Thoracic aorta (tissue), 2 donors: ENCODE results near the gene RSAD2. TPM values are rescaled to one million over a fixed set of nuclear protein-coding genes. Genes with fewer than 3 reads are reported as not detected.
A peak's percentile ranks its signal among the peaks of the same experiment; 100 is the strongest.

ENCODE experiments used
- ATAC-seq: fragments of 150-250 bp; one replicate; pipeline ENCODE4 v1.8.0; 2017; ENCODE audit warnings: low read depth; ENCODE audit not compliant: insufficient number of reproducible peaks, low FRiP score
- DNase-seq: peaks from one replicate; pipeline ENCODE4 v3.0.0-alpha.2; 2020; ENCODE audit warnings: low spot score
- H3K27ac ChIP-seq, 2 donors: fragments of 200-600 bp; sonication (generic); 1 replicate in 1 of 2; 2 replicates in 1 of 2; pipeline ENCODE4 v1.5.1; 2016; ENCODE audit warnings: mild to moderate bottlenecking in 2 of 2, moderate library complexity in 2 of 2
- H3K27me3 ChIP-seq: fragments of 200-600 bp; sonication (generic); replicated peaks from 2 replicates; pipeline ENCODE4 v1.6.0; 2016; ENCODE audit warnings: mild to moderate bottlenecking; ENCODE audit not compliant: insufficient read depth
- H3K36me3 ChIP-seq: fragments of 200-600 bp; sonication (generic); one replicate; pipeline ENCODE4 v1.5.1; 2016
- H3K4me1 ChIP-seq, 2 donors: fragments of 200-600 bp; sonication (generic); 1 replicate in 1 of 2; 2 replicates in 1 of 2; pipeline versions ENCODE4 v1.5.1 to v1.6.0; 2016; ENCODE audit warnings: low read depth in 2 of 2, mild to moderate bottlenecking in 1 of 2; ENCODE audit not compliant: control insufficient read depth in 1 of 2
- H3K4me3 ChIP-seq: fragments of 200-600 bp; sonication (generic); 2 replicates; pipeline ENCODE4 v1.5.1; 2016; ENCODE audit warnings: mild to moderate bottlenecking
- H3K9me3 ChIP-seq: fragments of 200-600 bp; sonication (generic); 2 replicates; pipeline ENCODE4 v1.5.1; 2016
- total RNA-seq, 2 donors: library from RNA; depleted of rRNA; stranded (reverse); fragments of >200 nt; gene quantifications; one replicate each; pipeline versions ENCODE4 v1.1.0 to v1.2.3, GENCODE V29; 2016
- TF ChIP-seq, protein P1 (sequence below): fragments of 200-600 bp; sonication (generic); IDR thresholded peaks from one replicate; pipeline ENCODE4 v1.5.1; 2019; ENCODE audit warnings: antibody characterized with exemption

Gene RSAD2
- total RNA-seq, 2 donors from 2014 or later, result 11.3 to 11.8 TPM

DNA sequence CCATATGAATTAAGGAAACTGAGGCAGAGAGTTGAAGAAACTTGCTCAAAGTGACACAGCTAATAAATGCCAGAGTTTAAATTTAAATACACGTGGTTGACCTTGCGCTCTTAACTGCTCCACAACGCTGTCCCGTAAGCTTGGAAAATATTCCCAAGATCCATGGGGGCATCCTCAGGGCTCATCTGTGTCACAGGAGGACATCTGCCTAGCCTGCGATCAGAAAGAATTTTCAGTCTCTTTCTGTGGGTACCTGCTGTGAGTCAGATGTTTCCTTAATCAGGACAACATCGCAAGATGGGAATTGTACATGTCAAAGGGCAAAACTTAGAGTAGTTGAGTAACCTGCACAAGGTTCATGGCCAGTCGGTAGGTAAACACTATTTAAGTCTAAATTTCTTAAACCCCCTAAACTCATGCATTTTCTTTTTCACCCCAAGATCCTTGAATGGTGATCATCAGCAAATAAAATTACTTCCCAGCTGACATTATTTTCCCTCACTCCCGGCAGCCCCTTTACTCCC is 13.3 kb upstream of the RSAD2 start:
- no peak overlapping the region for H3K27ac ChIP-seq
- H3K4me3 ChIP-seq, result peak overlapping the region; percentile 91
- H3K27me3 ChIP-seq, result no peaks in the 10 kb centered on the region
- peaks cover 2% of the 10 kb centered on the region for H3K36me3 ChIP-seq
- ATAC-seq (no peak), DNase-seq (no peak)
- TF ChIP-seq, protein P1, sequence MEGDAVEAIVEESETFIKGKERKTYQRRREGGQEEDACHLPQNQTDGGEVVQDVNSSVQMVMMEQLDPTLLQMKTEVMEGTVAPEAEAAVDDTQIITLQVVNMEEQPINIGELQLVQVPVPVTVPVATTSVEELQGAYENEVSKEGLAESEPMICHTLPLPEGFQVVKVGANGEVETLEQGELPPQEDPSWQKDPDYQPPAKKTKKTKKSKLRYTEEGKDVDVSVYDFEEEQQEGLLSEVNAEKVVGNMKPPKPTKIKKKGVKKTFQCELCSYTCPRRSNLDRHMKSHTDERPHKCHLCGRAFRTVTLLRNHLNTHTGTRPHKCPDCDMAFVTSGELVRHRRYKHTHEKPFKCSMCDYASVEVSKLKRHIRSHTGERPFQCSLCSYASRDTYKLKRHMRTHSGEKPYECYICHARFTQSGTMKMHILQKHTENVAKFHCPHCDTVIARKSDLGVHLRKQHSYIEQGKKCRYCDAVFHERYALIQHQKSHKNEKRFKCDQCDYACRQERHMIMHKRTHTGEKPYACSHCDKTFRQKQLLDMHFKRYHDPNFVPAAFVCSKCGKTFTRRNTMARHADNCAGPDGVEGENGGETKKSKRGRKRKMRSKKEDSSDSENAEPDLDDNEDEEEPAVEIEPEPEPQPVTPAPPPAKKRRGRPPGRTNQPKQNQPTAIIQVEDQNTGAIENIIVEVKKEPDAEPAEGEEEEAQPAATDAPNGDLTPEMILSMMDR, result no peak
- peaks cover 2% of the 10 kb centered on the region for H3K9me3 ChIP-seq
- H3K4me1 ChIP-seq, result peaks cover 5 to 26% of the 10 kb centered on the region in 2 donors

GRCh38 chr2:6864923-6865345 is 12.6 kb upstream of the RSAD2 start:
- peak overlapping the region; percentile 52 to 73 for H3K27ac ChIP-seq
- peaks cover 2% of the 10 kb centered on the region for H3K36me3 ChIP-seq
- H3K4me3 ChIP-seq, result peak overlapping the region; percentile 91
- peaks cover 5 to 26% of the 10 kb centered on the region in 2 donors for H3K4me1 ChIP-seq
- TF ChIP-seq, protein P1, result no peak
- DNase-seq, result no peak
- ATAC-seq, result no peak
- no peaks in the 10 kb centered on the region for H3K9me3 ChIP-seq
- H3K27me3 ChIP-seq, result no peaks in the 10 kb centered on the region

- peak within 1 kb of the TSS; percentile 91 for H3K4me3 ChIP-seq
- H3K36me3 ChIP-seq, result no peaks in the 10 kb centered on the region
- peak; percentile 52 for ATAC-seq
- peak within 1 kb of the TSS; percentile 52 to 73 for H3K27ac ChIP-seq
- no peaks in the 10 kb centered on the region for H3K9me3 ChIP-seq
- TF ChIP-seq, protein P1, result no peak
- peaks cover 5 to 27% of the 10 kb centered on the region in 2 donors for H3K4me1 ChIP-seq
- no peaks in the 10 kb centered on the region for H3K27me3 ChIP-seq
- no peak for DNase-seq
These were observed 12.0 kb upstream of the RSAD2 start, which contains the start of gene CMPK2 for GRCh38 chr2:6865346-6866274. Gene CMPK2, minus strand, starts transcription at chr2:6865907. Its CDS starts 211 bp downstream, at chr2:6865696.

DNA sequence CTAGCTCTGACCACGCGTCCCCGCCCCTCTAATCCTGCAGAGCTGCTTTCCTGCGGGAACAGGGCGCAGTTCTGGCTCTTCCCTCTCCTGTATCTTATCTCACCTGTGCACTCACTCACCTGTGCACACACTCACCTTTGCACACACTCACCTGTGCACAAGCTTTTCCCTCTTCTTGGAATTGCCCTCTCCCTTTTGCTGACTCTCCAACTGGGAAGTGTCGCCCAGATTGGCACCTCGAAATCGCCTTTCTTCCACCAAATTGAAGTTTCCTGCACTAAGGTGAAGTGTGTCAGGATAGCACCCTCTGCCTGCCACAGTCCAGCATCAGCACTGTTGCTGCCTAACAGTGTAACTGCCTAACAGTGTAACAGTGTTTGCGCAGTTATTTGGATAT is 11.3 kb upstream of the RSAD2 start:
- peak overlapping the region; percentile 91 for H3K4me3 ChIP-seq
- TF ChIP-seq, protein P1, result no peak
- H3K27me3 ChIP-seq, result no peaks in the 10 kb centered on the region
- H3K27ac ChIP-seq, result peak overlapping the region; percentile 52 to 73
- H3K9me3 ChIP-seq, result no peaks in the 10 kb centered on the region
- DNase-seq, result no peak
- peaks cover 5 to 34% of the 10 kb centered on the region in 2 donors for H3K4me1 ChIP-seq
- no peak for ATAC-seq
- H3K36me3 ChIP-seq, result no peaks in the 10 kb centered on the region

DNA sequence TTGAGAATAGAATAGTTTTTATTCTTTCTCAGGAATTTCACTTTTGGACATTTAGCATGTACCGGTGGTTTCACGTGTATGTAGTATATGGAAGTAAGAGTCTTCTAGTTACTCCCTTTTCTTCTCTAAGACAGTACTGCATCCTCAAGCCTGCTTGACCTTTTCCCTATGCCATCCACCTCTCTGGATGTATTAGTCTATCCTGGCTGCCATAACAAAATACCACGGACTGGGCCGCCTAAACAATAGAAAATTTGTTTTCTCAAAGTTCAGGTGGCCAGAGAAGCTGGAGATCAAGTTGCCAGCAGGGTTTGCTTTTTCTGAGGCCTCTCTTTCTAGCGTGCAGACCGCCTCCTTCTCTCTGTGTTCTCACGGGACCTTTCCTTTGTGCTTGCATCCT is 10.6 kb upstream of the RSAD2 start:
- no peaks in the 10 kb centered on the region for H3K36me3 ChIP-seq
- H3K4me1 ChIP-seq, result peaks cover 5 to 35% of the 10 kb centered on the region in 2 donors
- H3K4me3 ChIP-seq, result no peak overlapping the region
- no peaks in the 10 kb centered on the region for H3K9me3 ChIP-seq
- TF ChIP-seq, protein P1, result no peak
- DNase-seq, result no peak
- H3K27me3 ChIP-seq, result no peaks in the 10 kb centered on the region
- no peak for ATAC-seq
- H3K27ac ChIP-seq, result no peak overlapping the region
